Measurements from ENCODE around the gene FOXQ1.
"Not testable (repeated sequence)": the region's sequence is repeated elsewhere in the genome, so short reads cannot be mapped to it uniquely, and the experiment has no call there.

FOXQ1 gene

GRCh38 chr6:1295420-1295819 is 16.5 kb upstream of the FOXQ1 start:
- DNase-seq = no peak

DNA sequence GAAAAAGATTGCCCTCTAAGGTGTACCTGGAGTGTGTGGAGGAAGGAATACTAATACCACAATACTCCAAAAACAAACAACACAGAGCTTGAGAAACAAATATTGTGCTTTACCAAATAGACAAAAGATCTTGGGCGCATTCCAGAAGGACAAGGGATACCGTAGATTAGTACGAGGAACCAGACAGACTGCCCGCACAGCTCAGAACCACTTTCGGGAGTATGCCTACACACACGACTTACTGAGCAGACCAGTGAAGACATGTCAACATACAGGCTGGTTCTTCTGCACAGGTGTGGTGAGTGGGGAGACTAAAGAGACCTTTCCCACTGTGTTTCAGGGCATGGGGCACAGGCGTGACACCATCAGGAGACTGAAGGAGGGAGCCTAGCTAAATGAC is 15.8 kb upstream of the FOXQ1 start:
- DNase-seq = no peak

DNA sequence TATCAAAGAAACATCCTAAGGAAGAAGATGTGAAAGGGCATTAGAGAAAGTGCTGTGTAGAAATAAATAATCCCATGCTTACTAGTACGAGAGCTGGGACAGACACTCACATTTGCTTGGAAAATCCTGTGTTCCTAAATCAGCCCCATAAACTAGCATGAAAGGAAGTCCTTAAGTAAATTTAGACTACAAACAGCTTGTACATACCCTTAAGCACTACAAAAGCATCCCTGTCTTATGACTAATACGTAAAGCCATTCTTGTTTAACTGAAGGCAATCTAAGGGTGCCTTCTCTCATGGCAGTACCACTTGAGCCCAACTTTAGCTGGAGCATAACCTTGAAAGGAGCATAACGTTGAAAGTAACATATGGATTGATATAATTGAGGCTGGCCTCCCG is 15.4 kb upstream of the FOXQ1 start:
- DNase-seq = no peak

GRCh38 chr6:1297746-1298145 is 14.2 kb upstream of the FOXQ1 start:
- no peak for DNase-seq

DNA sequence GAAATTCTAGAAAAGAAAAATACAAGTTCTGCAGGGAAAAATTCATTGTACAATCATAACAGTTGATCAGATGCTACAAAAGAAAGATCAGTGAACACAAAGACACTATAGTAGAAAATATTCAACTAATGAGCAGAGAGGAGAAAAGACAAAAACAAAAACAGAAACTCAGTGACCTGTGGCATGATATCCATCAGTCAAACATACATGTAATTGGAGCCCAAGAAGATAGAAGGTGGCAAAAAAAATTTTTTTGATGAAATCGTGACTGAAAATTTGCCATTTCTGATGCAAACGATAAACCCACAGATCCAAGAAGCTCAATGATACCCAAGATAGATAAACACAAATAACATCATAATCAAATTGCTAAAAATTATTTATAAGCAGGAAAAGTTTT is 13.1 kb upstream of the FOXQ1 start:
- DNase-seq = no peak

DNA sequence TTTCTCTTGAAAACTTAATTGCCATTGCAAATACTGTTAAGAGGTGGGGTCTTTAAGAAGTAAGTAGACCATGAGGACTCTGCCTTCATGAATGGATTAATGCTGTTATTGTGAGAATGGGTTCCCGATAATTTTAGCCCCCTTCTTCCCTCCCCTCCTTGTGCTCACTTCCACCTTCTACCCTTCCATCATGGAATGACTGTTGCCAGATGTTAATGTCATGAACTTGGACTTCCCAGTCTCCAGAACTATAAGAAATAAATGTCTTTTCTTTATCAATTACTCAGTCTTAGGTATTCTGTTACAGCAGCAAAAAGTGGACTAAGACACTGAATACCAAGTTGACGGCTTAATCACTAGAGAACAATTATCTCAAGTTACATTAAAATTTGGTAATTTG is 5.8 kb upstream of the FOXQ1 start:
- DNase-seq = no peak

GRCh38 chr6:1309366-1309765 is 2.5 kb upstream of the FOXQ1 start:
- DNase-seq = no peak

- no peak for DNase-seq
Observed at GRCh38 chr6:1310628-1311399, 1.1 kb upstream of the FOXQ1 start.

DNA sequence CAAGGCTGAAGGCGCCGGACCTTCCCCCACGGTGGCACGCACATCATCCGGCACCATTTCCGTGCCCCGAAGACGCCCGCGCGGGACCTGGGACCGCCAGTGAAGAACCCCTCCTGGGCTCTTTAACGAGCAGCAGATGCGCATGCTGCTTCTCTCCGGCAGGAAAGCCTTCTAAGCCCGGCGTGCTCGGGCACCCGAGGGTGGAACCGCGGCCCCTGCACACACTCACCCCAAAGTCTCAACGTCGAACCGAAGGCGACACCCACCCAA is 240 bp downstream of the FOXQ1 start:
- no peak for DNase-seq

DNA sequence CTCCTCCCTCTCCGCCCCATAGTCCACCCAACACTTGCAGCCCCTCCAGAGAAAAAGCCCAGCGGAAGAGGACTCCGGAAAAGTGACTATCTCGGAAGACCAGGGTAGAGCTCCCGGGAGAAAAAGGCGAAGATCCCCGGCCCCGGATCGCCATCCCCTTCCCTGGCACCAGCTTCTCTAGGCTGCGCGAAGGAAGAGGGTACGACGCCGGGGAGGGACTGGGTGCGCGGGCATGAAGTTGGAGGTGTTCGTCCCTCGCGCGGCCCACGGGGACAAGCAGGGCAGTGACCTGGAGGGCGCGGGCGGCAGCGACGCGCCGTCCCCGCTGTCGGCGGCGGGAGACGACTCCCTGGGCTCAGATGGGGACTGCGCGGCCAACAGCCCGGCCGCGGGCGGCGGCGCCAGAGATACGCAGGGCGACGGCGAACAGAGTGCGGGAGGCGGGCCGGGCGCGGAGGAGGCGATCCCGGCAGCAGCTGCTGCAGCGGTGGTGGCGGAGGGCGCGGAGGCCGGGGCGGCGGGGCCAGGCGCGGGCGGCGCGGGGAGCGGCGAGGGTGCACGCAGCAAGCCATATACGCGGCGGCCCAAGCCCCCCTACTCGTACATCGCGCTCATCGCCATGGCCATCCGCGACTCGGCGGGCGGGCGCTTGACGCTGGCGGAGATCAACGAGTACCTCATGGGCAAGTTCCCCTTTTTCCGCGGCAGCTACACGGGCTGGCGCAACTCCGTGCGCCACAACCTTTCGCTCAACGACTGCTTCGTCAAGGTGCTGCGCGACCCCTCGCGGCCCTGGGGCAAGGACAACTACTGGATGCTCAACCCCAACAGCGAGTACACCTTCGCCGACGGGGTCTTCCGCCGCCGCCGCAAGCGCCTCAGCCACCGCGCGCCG is 822 bp downstream of the FOXQ1 start:
- DNase-seq = no peak

- DNase-seq = no peak
Observed at GRCh38 chr6:1313384-1313766, 1.5 kb downstream of the FOXQ1 start.

DNA sequence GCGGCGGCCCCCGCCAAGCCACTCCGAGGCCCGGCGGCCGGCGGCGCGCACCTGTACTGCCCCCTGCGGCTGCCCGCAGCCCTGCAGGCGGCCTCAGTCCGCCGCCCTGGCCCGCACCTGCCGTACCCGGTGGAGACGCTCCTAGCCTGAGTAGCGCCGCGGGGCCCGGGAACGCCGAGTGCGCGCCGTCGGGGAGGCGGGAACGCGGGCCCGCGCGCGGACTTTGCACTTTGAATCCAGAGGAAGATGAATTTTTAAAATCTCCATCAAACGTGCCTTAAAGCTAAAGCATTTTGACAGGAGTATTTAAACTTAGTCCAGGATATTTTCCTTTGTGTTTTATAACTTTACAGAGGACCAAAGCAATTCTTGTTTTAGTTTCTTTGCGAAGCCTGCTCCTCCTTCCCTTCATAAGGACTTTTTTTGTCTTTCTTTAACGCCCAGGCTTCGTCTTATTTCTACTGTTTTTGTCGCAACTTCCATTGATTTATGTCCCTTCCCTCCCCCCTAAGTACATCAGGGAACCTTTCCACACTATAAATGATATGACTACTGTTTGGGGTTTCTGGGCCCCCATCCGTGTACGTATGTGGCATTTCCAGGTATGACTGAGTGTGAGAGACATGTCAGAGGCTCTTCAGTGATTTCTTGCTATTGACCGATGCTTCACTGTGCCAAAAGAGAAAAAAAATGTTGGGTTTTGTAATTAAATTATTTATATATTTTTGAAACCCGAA is 2.0 kb downstream of the FOXQ1 start:
- DNase-seq = no peak

GRCh38 chr6:1314617-1315016 is 2.7 kb downstream of the FOXQ1 start:
- no peak for DNase-seq

- no peak for DNase-seq
Observed at GRCh38 chr6:1315201-1315559, 3.3 kb downstream of the FOXQ1 start.

DNA sequence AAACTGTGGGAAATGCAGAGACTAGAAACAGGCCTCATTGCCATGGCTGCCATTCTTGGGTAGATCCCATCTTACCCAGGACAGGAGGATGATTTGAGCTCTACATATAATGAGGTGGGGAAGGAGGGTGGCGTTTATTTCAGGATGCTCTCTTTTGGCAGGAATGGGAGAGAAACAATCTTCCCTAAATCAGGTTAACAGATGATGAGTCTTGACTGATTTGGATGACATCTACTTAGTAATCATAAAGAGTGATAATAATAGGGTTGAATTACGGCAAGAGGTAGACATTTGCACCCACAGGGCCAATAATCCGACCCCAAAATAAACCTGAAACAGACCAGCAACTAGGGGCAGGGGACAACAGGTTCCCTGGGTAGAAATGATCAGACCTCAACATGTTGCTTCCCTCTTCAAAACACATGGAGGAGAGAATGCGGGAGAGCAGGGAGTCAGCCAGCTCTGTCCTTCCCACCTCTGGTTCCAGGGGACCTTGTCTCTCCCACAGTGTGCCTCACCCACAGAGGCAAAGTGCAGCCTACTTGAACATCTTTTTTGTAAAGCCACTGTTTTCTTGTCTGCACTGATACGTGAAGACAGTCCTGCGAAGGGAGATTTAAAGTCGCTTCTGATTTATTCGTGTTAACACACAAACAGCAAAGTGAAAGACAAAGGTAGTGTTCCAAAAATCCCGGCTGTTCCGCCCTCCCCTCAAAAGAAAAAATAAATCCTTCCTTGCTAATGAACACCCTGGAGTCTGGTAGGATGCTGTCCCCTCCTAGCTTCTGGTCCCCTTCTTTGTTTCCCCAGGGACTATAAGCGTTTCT is 3.9 kb downstream of the FOXQ1 start:
- no peak for DNase-seq

- DNase-seq = no peak
Observed at GRCh38 chr6:1316489-1316971, 4.6 kb downstream of the FOXQ1 start.

DNA sequence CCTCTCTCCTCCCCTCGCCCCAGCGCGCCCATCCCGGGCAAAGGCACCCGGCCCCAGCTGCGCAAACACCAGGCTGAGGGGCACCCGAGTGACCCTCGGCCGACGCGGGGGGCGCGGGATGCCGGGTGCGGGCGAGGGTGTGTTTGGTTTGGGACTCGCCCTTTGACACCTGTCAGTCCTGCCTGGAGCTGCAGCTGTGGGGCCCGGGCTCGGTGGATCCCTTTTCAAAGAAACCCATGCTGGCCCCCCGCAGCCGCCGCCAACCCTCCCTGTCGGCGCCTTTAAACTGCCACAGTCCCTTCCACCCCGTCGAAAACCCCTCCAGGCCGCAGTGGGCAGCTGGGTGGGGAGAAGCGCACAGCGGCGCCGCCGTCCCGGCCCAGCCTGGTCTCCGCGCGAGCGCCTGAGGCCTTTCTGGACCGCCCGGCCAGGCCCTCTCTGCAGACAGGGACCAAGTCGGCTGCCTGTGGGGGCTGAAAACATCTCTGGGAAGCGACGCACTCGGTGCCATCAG is 5.5 kb downstream of the FOXQ1 start:
- DNase-seq = no peak

DNA sequence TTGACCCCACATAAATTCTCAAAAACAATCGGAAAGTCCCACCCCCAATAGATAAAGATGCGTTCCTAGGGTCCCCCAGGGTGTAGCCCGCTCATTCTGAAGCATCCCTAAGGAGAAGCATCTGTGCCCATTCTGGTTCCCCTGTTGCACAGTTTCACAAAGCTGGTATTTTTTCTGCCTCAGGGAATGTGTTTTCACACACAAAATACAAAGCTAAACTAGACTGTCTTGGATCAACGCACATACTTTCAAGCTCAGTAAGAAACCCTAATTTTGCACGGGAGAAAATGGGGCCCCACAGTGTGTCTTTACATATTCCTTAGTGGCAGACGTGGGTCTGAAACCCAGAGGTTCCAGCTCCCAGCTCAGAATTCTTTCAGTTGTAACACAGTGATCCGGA is 6.1 kb downstream of the FOXQ1 start:
- no peak for DNase-seq

GRCh38 chr6:1318584-1318983 is 6.7 kb downstream of the FOXQ1 start:
- DNase-seq = not testable (repeated sequence)

- no peak for DNase-seq
Observed at GRCh38 chr6:1321738-1322137, 9.8 kb downstream of the FOXQ1 start.

GRCh38 chr6:1322156-1322555 is 10.3 kb downstream of the FOXQ1 start:
- DNase-seq = no peak

GRCh38 chr6:1322696-1323219 is 10.9 kb downstream of the FOXQ1 start:
- no peak for DNase-seq
